ENCODE results near the gene PBOV1.

PBOV1 gene

GRCh38 chr6:138204792-138205384, 13.4 kb downstream of the PBOV1 start:
- no peak for DNase-seq (ENCODE audit: low read depth, low spot score)
- no peak for TF ChIP-seq CTCF (IDR thresholded peaks at IDR 0.05; ENCODE audit: low read depth, low read length)
- in situ Hi-C loops (cut with HindIII; ENCODE audit: low sequenced_read_pairs): no loop called here

GRCh38 chr6:138204303-138204702, 14.0 kb downstream of the PBOV1 start:
- no peak for TF ChIP-seq CTCF (IDR thresholded peaks at IDR 0.05; ENCODE audit: low read depth, low read length)
- DNase-seq (ENCODE audit: low read depth, low spot score): no peak
- H3K4me3 ChIP-seq (ENCODE audit: low read depth, low read length): no peak overlapping the region
- in situ Hi-C loops (cut with HindIII; ENCODE audit: low sequenced_read_pairs): no loop called here

More at GRCh38 chr6:138204792-138205384, 13.4 kb downstream of the PBOV1 start:
- H3K4me3 ChIP-seq (ENCODE audit: low read depth, low read length): no peak overlapping the region

- H3K4me3 ChIP-seq (ENCODE audit: low read depth, low read length): no peak overlapping the region
- in situ Hi-C loops (cut with HindIII; ENCODE audit: low sequenced_read_pairs): no loop called here
- no peak for TF ChIP-seq CTCF (IDR thresholded peaks at IDR 0.05; ENCODE audit: low read depth, low read length)
- DNase-seq (ENCODE audit: low read depth, low spot score): no peak
Observed at GRCh38 chr6:138203315-138203714, 15.0 kb downstream of the PBOV1 start.

- no peak for DNase-seq (ENCODE audit: low read depth, low spot score)
- no peak for TF ChIP-seq CTCF (IDR thresholded peaks at IDR 0.05; ENCODE audit: low read depth, low read length)
- in situ Hi-C loops (cut with HindIII; ENCODE audit: low sequenced_read_pairs): no loop called here
- no peak overlapping the region for H3K4me3 ChIP-seq (ENCODE audit: low read depth, low read length)
Observed at GRCh38 chr6:138201836-138202235, 16.5 kb downstream of the PBOV1 start.

- TF ChIP-seq CTCF (IDR thresholded peaks at IDR 0.05; ENCODE audit: low read depth, low read length): no peak
- DNase-seq (ENCODE audit: low read depth, low spot score): no peak
- H3K4me3 ChIP-seq (ENCODE audit: low read depth, low read length): no peak overlapping the region
- in situ Hi-C loops (cut with HindIII; ENCODE audit: low sequenced_read_pairs): no loop called here
Observed at GRCh38 chr6:138198430-138199091, 19.7 kb downstream of the PBOV1 start.

- in situ Hi-C loops (cut with HindIII; ENCODE audit: low sequenced_read_pairs): no loop called here
- no peak overlapping the region for H3K4me3 ChIP-seq (ENCODE audit: low read depth, low read length)
- TF ChIP-seq CTCF (IDR thresholded peaks at IDR 0.05; ENCODE audit: low read depth, low read length): no peak
- no peak for DNase-seq (ENCODE audit: low read depth, low spot score)
Observed at GRCh38 chr6:138197570-138197969, 20.7 kb downstream of the PBOV1 start.
